ENCODE measurements around the gene MRGPRX2.

DNA sequence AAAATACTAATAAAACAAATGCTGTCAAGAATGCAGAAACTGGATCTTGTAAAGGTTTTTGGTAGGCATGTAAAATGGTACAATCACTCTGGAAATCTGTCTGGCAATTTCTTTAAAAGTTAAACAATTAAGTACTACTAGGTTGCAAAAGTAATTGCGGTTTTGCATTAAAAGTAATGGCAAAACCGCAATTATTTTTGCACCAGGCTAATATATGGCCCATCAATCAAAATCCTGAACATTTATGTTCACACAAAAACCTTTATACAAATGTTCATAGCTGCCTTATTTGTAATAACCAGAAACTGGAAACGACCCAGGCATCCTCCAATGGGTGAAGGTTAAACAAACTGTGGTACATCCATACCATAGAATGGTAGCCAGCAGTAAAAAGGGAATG is 31.8 kb upstream of the MRGPRX2 start:
- TF ChIP-seq POLR2AphosphoS5 (IDR thresholded peaks at IDR 0.05; ENCODE audit: low read depth, low read length) (no peak), TAF1 (IDR thresholded peaks at IDR 0.05; ENCODE audit: borderline replicate concordance, insufficient read depth, low read length) (no peak), SIN3A (IDR thresholded peaks at IDR 0.05; ENCODE audit: borderline replicate concordance, insufficient read depth, low read length) (no peak)
- TF ChIP-seq, protein P1, sequence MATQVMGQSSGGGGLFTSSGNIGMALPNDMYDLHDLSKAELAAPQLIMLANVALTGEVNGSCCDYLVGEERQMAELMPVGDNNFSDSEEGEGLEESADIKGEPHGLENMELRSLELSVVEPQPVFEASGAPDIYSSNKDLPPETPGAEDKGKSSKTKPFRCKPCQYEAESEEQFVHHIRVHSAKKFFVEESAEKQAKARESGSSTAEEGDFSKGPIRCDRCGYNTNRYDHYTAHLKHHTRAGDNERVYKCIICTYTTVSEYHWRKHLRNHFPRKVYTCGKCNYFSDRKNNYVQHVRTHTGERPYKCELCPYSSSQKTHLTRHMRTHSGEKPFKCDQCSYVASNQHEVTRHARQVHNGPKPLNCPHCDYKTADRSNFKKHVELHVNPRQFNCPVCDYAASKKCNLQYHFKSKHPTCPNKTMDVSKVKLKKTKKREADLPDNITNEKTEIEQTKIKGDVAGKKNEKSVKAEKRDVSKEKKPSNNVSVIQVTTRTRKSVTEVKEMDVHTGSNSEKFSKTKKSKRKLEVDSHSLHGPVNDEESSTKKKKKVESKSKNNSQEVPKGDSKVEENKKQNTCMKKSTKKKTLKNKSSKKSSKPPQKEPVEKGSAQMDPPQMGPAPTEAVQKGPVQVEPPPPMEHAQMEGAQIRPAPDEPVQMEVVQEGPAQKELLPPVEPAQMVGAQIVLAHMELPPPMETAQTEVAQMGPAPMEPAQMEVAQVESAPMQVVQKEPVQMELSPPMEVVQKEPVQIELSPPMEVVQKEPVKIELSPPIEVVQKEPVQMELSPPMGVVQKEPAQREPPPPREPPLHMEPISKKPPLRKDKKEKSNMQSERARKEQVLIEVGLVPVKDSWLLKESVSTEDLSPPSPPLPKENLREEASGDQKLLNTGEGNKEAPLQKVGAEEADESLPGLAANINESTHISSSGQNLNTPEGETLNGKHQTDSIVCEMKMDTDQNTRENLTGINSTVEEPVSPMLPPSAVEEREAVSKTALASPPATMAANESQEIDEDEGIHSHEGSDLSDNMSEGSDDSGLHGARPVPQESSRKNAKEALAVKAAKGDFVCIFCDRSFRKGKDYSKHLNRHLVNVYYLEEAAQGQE (IDR thresholded peaks at IDR 0.05; ENCODE audit: insufficient read depth in 1 of 2, low read depth in 2 of 2, low read length in 2 of 2): no peak

All from PFSK-1 (cell line).